HCT116 (cell line): ENCODE data around the gene HSF2BP.

Experiments used
- CEBPB ChIP-seq: IDR thresholded peaks from 2 replicates; pipeline ENCODE4 v1.6.1; 2012; ENCODE audit warnings: low read depth
- CTCF ChIP-seq, 3 experiments: fragments of 200-600 bp in 1 of 3; sonication (generic) in 1 of 3; IDR thresholded peaks in 2 of 3; conservative IDR thresholded peaks in 1 of 3; 2 replicates each; pipeline ENCODE4 v1.5.1; 2012 to 2017; ENCODE audit warnings: low read depth in 2 of 3, low read length in 2 of 3, antibody characterized with exemption in 1 of 3, borderline replicate concordance in 1 of 3, control low read depth in 1 of 3, mild to moderate bottlenecking in 1 of 3, mixed read lengths in 1 of 3, mixed run types in 1 of 3, moderate library complexity in 1 of 3; ENCODE audit not compliant: insufficient read depth in 1 of 3
- EGR1 ChIP-seq: IDR thresholded peaks from 2 replicates; pipeline ENCODE4 v1.6.1; 2012; ENCODE audit warnings: low read depth
- EZH2 ChIP-seq: fragments of 200-600 bp; sonication (generic); IDR thresholded peaks from 2 replicates; pipeline ENCODE4 v1.6.1; 2017; ENCODE audit warnings: antibody characterized with exemption, mixed run types
- EZH2phosphoT487 ChIP-seq: fragments of 200-600 bp; IDR thresholded peaks from 2 replicates; pipeline ENCODE4 v1.6.1; 2018; ENCODE audit warnings: antibody characterized with exemption, borderline replicate concordance
- POLR2A ChIP-seq: IDR thresholded peaks from 2 replicates; pipeline ENCODE4 v1.7.0; 2011; ENCODE audit warnings: borderline replicate concordance; ENCODE audit not compliant: insufficient read depth, insufficient read length; ENCODE audit errors: extremely low read depth
- POLR2AphosphoS5 ChIP-seq: IDR thresholded peaks from 2 replicates; pipeline ENCODE4 v1.6.1; 2011; ENCODE audit warnings: mild to moderate bottlenecking, low read depth, low read length, moderate library complexity
- TF ChIP-seq, protein P1 (sequence below): IDR thresholded peaks from 2 replicates; pipeline ENCODE4 v1.6.1; 2011; ENCODE audit warnings: mild to moderate bottlenecking, low read length, moderate library complexity; ENCODE audit not compliant: insufficient replicate concordance; ENCODE audit errors: extremely low read depth
- TF ChIP-seq, protein P2 (sequence below): IDR thresholded peaks from 2 replicates; pipeline ENCODE4 v1.6.1; 2012
- TF ChIP-seq, protein P3 (sequence below): IDR thresholded peaks from 2 replicates; pipeline ENCODE4 v1.6.1; 2012

- TF ChIP-seq, protein P1, sequence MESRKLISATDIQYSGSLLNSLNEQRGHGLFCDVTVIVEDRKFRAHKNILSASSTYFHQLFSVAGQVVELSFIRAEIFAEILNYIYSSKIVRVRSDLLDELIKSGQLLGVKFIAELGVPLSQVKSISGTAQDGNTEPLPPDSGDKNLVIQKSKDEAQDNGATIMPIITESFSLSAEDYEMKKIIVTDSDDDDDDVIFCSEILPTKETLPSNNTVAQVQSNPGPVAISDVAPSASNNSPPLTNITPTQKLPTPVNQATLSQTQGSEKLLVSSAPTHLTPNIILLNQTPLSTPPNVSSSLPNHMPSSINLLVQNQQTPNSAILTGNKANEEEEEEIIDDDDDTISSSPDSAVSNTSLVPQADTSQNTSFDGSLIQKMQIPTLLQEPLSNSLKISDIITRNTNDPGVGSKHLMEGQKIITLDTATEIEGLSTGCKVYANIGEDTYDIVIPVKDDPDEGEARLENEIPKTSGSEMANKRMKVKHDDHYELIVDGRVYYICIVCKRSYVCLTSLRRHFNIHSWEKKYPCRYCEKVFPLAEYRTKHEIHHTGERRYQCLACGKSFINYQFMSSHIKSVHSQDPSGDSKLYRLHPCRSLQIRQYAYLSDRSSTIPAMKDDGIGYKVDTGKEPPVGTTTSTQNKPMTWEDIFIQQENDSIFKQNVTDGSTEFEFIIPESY, result no peak
- TF ChIP-seq CTCF (IDR thresholded peaks at IDR 0.05 in 2 of 3, conservative IDR thresholded peaks at IDR 0.05 in 1 of 3; ENCODE audit: borderline replicate concordance in 1 of 3, insufficient read depth in 1 of 3, low read depth in 2 of 3, low read length in 2 of 3), result no peak
- TF ChIP-seq POLR2A, result no peak
- no peak for TF ChIP-seq POLR2AphosphoS5
- TF ChIP-seq, protein P2, sequence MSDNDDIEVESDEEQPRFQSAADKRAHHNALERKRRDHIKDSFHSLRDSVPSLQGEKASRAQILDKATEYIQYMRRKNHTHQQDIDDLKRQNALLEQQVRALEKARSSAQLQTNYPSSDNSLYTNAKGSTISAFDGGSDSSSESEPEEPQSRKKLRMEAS, result no peak
- no peak for TF ChIP-seq EZH2phosphoT487
- TF ChIP-seq CEBPB, result no peak
- TF ChIP-seq EZH2, result no peak
- TF ChIP-seq, protein P3, sequence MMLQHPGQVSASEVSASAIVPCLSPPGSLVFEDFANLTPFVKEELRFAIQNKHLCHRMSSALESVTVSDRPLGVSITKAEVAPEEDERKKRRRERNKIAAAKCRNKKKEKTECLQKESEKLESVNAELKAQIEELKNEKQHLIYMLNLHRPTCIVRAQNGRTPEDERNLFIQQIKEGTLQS, result no peak
- no peak for TF ChIP-seq EGR1
These were observed 35.7 kb downstream of the HSF2BP start for GRCh38 chr21:43623588-43623987.
